ENCODE results near the gene SCN4B. TPM values are rescaled to one million over a fixed set of nuclear protein-coding genes. Genes with fewer than 3 reads are reported as not detected.
A peak's percentile ranks its signal among the peaks of the same experiment; 100 is the strongest.

The SCN4B gene
- total RNA-seq, 1 experiment from 2014 or later = not detected

DNA sequence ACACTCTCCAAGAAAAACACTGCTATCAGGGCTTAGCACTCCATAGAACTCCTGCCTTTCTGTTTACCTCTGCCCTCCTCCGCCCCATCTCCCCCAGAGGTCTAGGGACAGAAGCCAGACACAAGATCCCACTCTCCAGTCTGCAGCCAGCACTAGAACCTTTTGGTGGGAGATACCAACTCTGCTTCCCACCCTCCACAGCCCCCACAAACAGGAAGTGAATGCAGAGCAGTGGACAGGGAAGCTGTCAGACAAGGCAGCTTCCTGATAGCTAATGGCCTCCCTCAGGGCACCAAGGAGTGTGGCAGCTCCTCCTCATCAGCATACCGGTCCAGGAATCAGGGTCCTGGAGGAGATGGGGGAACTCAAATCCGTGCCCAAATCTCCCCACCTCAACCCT is 5.1 kb downstream of the SCN4B start:
- Histone ChIP-seq H3K36me3 (ENCODE audit: low read depth) (no peaks in the 10 kb centered on the region), H3K9me3 (ENCODE audit: insufficient read depth, low read depth) (no peaks in the 10 kb centered on the region), H3K79me2 (ENCODE audit: low read depth) (no peaks in the 10 kb centered on the region), H3K4me3 (no peak overlapping the region), H3K4me1 (replicated peaks; ENCODE audit: insufficient read depth) (peaks cover 2% of the 10 kb centered on the region), H3F3A (ENCODE audit: insufficient read depth, low read depth) (peaks cover 5% of the 10 kb centered on the region; the same call in 1 of the 2 replicates), H3K4me2 (no peak overlapping the region), H4K20me1 (ENCODE audit: insufficient read depth) (no peaks in the 10 kb centered on the region), H3K9me2 (ENCODE audit: insufficient read depth) (no peaks in the 10 kb centered on the region), H3K27me3 (ENCODE audit: insufficient read depth, low read depth) (peaks cover 47% of the 10 kb centered on the region), H2AFZ (no peak overlapping the region), H3K27ac (no peak overlapping the region)
- no TSS peak for BruUV-seq (replicated peaks)
- POLR2A ChIA-PET (ENCODE audit: unreplicated experiment) = interaction anchor here (0.6 kb wide), 1 partner anchor 64 kb away, joined by 6 read pairs; no protein-coding TSS in a partner anchor
- no peak for DNase-seq
- CTCF ChIA-PET = no interaction called here
- TF ChIP-seq, protein P1, sequence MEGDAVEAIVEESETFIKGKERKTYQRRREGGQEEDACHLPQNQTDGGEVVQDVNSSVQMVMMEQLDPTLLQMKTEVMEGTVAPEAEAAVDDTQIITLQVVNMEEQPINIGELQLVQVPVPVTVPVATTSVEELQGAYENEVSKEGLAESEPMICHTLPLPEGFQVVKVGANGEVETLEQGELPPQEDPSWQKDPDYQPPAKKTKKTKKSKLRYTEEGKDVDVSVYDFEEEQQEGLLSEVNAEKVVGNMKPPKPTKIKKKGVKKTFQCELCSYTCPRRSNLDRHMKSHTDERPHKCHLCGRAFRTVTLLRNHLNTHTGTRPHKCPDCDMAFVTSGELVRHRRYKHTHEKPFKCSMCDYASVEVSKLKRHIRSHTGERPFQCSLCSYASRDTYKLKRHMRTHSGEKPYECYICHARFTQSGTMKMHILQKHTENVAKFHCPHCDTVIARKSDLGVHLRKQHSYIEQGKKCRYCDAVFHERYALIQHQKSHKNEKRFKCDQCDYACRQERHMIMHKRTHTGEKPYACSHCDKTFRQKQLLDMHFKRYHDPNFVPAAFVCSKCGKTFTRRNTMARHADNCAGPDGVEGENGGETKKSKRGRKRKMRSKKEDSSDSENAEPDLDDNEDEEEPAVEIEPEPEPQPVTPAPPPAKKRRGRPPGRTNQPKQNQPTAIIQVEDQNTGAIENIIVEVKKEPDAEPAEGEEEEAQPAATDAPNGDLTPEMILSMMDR (conservative IDR thresholded peaks at IDR 0.05) = no peak
- no peak for TF ChIP-seq EZH2 (IDR thresholded peaks at IDR 0.05; ENCODE audit: low read depth)
- intact Hi-C loops (cut with micrococcal nuclease; ENCODE audit: unreplicated experiment) = no loop called here

DNA sequence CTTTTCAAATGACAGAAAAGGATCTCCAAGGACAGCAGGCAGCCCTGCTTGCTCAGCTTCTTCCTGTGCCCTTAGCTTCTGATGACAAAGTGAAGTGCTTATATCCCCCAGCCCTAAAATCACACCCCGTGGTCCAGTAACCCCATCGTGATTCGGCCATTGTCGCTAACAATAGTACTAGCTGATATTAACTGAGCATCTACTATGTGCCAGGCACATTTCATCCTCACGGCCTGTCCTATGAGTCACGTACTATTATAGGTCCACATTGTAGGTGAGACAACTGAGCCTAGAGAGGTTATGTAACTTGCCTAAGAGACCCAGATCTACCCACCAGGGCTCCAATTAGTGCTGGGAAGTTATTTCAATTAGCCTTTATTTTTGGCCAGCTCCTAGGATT is 6.1 kb downstream of the SCN4B start:
- TF ChIP-seq, protein P1 (conservative IDR thresholded peaks at IDR 0.05) = no peak
- TF ChIP-seq EZH2 (IDR thresholded peaks at IDR 0.05; ENCODE audit: low read depth) = no peak
- Histone ChIP-seq H3K9me3 (ENCODE audit: insufficient read depth, low read depth) (no peaks in the 10 kb centered on the region), H4K20me1 (ENCODE audit: insufficient read depth) (no peaks in the 10 kb centered on the region), H2AFZ (no peak overlapping the region), H3F3A (ENCODE audit: insufficient read depth, low read depth) (peaks cover 6% of the 10 kb centered on the region; the same call in 1 of the 2 replicates), H3K9me2 (ENCODE audit: insufficient read depth) (no peaks in the 10 kb centered on the region), H3K27ac (no peak overlapping the region), H3K4me3 (no peak overlapping the region), H3K27me3 (ENCODE audit: insufficient read depth, low read depth) (peaks cover 38% of the 10 kb centered on the region), H3K4me2 (no peak overlapping the region), H3K4me1 (replicated peaks; ENCODE audit: insufficient read depth) (peaks cover 6% of the 10 kb centered on the region), H3K36me3 (ENCODE audit: low read depth) (no peaks in the 10 kb centered on the region), H3K79me2 (ENCODE audit: low read depth) (no peaks in the 10 kb centered on the region)
- ChIA-PET CTCF (interaction anchor here (0.6 kb wide), 1 partner anchor 308 kb away, joined by 5 read pairs; no protein-coding TSS in a partner anchor), POLR2A (ENCODE audit: unreplicated experiment) (no interaction called here)
- no TSS peak for BruUV-seq (replicated peaks)
- intact Hi-C loops (cut with micrococcal nuclease; ENCODE audit: unreplicated experiment) = no loop called here
- DNase-seq = no peak

DNA sequence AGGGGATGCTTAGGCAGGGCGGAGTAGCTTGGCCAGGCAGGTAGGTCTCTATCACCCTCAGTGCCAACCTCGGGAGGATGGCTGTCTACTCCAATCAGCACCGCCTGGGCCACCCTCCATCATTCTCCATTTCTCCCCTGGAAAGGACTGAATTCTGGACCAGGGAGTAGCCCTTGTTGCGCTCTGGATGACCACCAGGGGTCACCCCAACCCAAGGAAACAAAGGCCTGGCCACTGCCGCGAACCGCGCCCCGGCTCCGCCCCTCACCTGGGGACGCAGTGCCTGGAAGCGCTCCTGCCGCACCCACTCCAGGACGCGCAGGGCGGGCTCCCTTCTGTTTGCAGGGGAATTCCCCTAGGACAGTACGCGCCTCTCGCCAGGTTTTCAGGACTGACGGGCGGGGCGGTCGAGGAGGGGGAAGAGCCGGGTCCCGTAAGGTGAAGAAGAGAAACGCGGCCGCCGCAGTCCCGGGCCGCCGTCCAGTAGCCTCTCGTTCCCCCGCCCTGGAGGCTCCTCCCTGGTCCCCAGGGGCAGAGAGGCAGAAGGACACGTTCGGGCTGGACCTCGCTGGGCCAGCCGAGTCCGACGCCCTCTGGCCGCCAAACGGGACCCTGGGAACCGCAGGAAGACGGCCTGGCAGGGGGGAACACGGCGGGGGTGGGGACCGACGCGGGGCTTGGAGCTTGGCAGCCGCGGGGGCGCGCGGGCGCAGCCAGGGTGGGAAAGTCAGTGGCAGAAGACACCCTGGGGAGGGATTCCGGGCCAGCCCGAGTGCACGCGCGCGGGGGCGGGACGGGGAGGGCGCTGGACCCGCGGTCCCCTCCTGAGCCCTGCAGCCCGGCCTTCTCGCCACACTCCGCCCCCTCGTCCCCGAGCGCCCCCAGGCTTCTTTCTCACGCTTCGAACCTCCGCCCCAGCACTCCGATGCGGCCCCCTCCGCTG is 7.1 kb downstream of the SCN4B start:
- peaks cover 29% of the 10 kb centered on the region for H3K27me3 ChIP-seq (ENCODE audit: insufficient read depth, low read depth)
- H3K4me1 ChIP-seq (replicated peaks; ENCODE audit: insufficient read depth) = peaks cover 6% of the 10 kb centered on the region; the same call in 1 of the 2 replicates
- peak overlapping the region; percentile 55 for H3K4me3 ChIP-seq
- no peaks in the 10 kb centered on the region for H3K9me2 ChIP-seq (ENCODE audit: insufficient read depth)
- H4K20me1 ChIP-seq (ENCODE audit: insufficient read depth) = no peaks in the 10 kb centered on the region
- H3K36me3 ChIP-seq (ENCODE audit: low read depth) = no peaks in the 10 kb centered on the region
- no TSS peak for BruUV-seq (replicated peaks)
- DNase-seq = peak; percentile 81 to 91
- ChIA-PET CTCF (no interaction called here), POLR2A (ENCODE audit: unreplicated experiment) (no interaction called here)
- no peaks in the 10 kb centered on the region for H3K79me2 ChIP-seq (ENCODE audit: low read depth)
- no peak for TF ChIP-seq EZH2 (IDR thresholded peaks at IDR 0.05; ENCODE audit: low read depth)
- TF ChIP-seq, protein P1 (conservative IDR thresholded peaks at IDR 0.05) = peak; percentile 94
- no peaks in the 10 kb centered on the region for H3K9me3 ChIP-seq (ENCODE audit: insufficient read depth, low read depth)
- H2AFZ ChIP-seq = peak overlapping the region; percentile 78
- peak overlapping the region; percentile 65 for H3K4me2 ChIP-seq
- H3K27ac ChIP-seq = no peak overlapping the region
- intact Hi-C loops (cut with micrococcal nuclease; ENCODE audit: unreplicated experiment) = loop anchor here (1.0 to 2.0 kb wide), 8 partner anchors 26 to 514 kb away; partner anchors contain the start of gene ARCN1
- peaks cover 5% of the 10 kb centered on the region; the same call in 1 of the 2 replicates for H3F3A ChIP-seq (ENCODE audit: insufficient read depth, low read depth)

Measured in PC-9 (cell line).